KOPT-K1 (cell line): ENCODE data around the gene C11orf91.
"Not testable (repeated sequence)": the region's sequence is repeated elsewhere in the genome, so short reads cannot be mapped to it uniquely, and the experiment has no call there.

Experiments
- H3K27ac ChIP-seq: fragments of 200-600 bp; sonication (generic); 2 replicates; pipeline ENCODE4 v1.5.1; 2016; ENCODE audit warnings: antibody characterized with exemption, mild to moderate bottlenecking, low read depth, low read length; ENCODE audit not compliant: poor library complexity, severe bottlenecking
- H3K36me3 ChIP-seq: fragments of 200-600 bp; sonication (generic); 2 replicates; pipeline ENCODE4 v1.5.1; 2017; ENCODE audit warnings: antibody characterized with exemption, mild to moderate bottlenecking, low read length, moderate library complexity; ENCODE audit not compliant: insufficient read depth
- H3K9me3 ChIP-seq: fragments of 200-600 bp; sonication (generic); 2 replicates; pipeline ENCODE4 v1.5.1; 2017; ENCODE audit warnings: antibody characterized with exemption, low read length, mild to moderate bottlenecking; ENCODE audit not compliant: insufficient read depth, poor library complexity, severe bottlenecking

Gene C11orf91

GRCh38 chr11:33727539-33727938 lies 26.9 kb upstream of the C11orf91 start:
- not testable (repeated sequence) for H3K36me3 ChIP-seq, H3K27ac ChIP-seq, H3K9me3 ChIP-seq

GRCh38 chr11:33725496-33725895 lies 24.9 kb upstream of the C11orf91 start:
- H3K27ac ChIP-seq = no peak overlapping the region
- H3K36me3 ChIP-seq = no peaks in the 10 kb centered on the region
- H3K9me3 ChIP-seq = no peaks in the 10 kb centered on the region

GRCh38 chr11:33724644-33725035 lies 24.0 kb upstream of the C11orf91 start:
- Histone ChIP-seq H3K9me3 (no peaks in the 10 kb centered on the region), H3K27ac (no peak overlapping the region), H3K36me3 (no peaks in the 10 kb centered on the region)

- H3K36me3 ChIP-seq = no peaks in the 10 kb centered on the region
- H3K9me3 ChIP-seq = no peaks in the 10 kb centered on the region
- H3K27ac ChIP-seq = no peak overlapping the region
Observed at GRCh38 chr11:33723238-33723881, 22.7 kb upstream of the C11orf91 start.

- Histone ChIP-seq H3K27ac (no peak overlapping the region), H3K36me3 (no peaks in the 10 kb centered on the region)
Observed at GRCh38 chr11:33722590-33723234, 22.1 kb upstream of the C11orf91 start.

GRCh38 chr11:33721984-33722383 lies 21.4 kb upstream of the C11orf91 start:
- H3K9me3 ChIP-seq = no peaks in the 10 kb centered on the region
- H3K27ac ChIP-seq = no peak overlapping the region
- H3K36me3 ChIP-seq = peaks cover under 1% of the 10 kb centered on the region; the same call in 1 of the 2 replicates

More at GRCh38 chr11:33722590-33723234, 22.1 kb upstream of the C11orf91 start:
- H3K9me3 ChIP-seq = no peaks in the 10 kb centered on the region

GRCh38 chr11:33721426-33721825 lies 20.8 kb upstream of the C11orf91 start:
- H3K27ac ChIP-seq = no peak overlapping the region
- H3K9me3 ChIP-seq = no peaks in the 10 kb centered on the region
- peaks cover 6% of the 10 kb centered on the region; the same call in 1 of the 2 replicates for H3K36me3 ChIP-seq

- Histone ChIP-seq H3K27ac (peak overlapping the region; percentile 33), H3K9me3 (no peaks in the 10 kb centered on the region), H3K36me3 (peaks cover 7% of the 10 kb centered on the region; the same call in 1 of the 2 replicates)
Observed at GRCh38 chr11:33719587-33719986, 19.0 kb upstream of the C11orf91 start.

- Histone ChIP-seq H3K36me3 (peaks cover 14% of the 10 kb centered on the region), H3K27ac (no peak overlapping the region), H3K9me3 (no peaks in the 10 kb centered on the region)
Observed at GRCh38 chr11:33718440-33718839, 17.8 kb upstream of the C11orf91 start.

GRCh38 chr11:33716243-33716642 lies 15.6 kb upstream of the C11orf91 start:
- Histone ChIP-seq H3K9me3 (no peaks in the 10 kb centered on the region), H3K27ac (no peak overlapping the region), H3K36me3 (peaks cover 14% of the 10 kb centered on the region)

- H3K9me3 ChIP-seq = no peaks in the 10 kb centered on the region
- H3K36me3 ChIP-seq = peaks cover 28% of the 10 kb centered on the region
- H3K27ac ChIP-seq = no peak overlapping the region
Observed at GRCh38 chr11:33713856-33714398, 13.3 kb upstream of the C11orf91 start.

GRCh38 chr11:33713151-33713855 lies 12.7 kb upstream of the C11orf91 start:
- Histone ChIP-seq H3K27ac (no peak overlapping the region), H3K9me3 (no peaks in the 10 kb centered on the region), H3K36me3 (peaks cover 34% of the 10 kb centered on the region)

GRCh38 chr11:33712436-33712835 lies 11.8 kb upstream of the C11orf91 start:
- H3K27ac ChIP-seq = no peak overlapping the region
- peaks cover 34% of the 10 kb centered on the region for H3K36me3 ChIP-seq
- no peaks in the 10 kb centered on the region for H3K9me3 ChIP-seq

GRCh38 chr11:33709466-33709865 lies 8.8 kb upstream of the C11orf91 start:
- peaks cover 27% of the 10 kb centered on the region for H3K36me3 ChIP-seq
- H3K9me3 ChIP-seq = no peaks in the 10 kb centered on the region
- no peak overlapping the region for H3K27ac ChIP-seq

- Histone ChIP-seq H3K36me3 (peaks cover 24% of the 10 kb centered on the region), H3K27ac (no peak overlapping the region), H3K9me3 (no peaks in the 10 kb centered on the region)
Observed at GRCh38 chr11:33708985-33709384, 8.4 kb upstream of the C11orf91 start.
